CD4-positive, alpha-beta T cell treated with Interleukin-1 beta for 1 hour (primary cell): ENCODE results near the gene MYO1D.
A peak's percentile ranks its signal among the peaks of the same experiment; 100 is the strongest.
"Not testable (repeated sequence)": the region's sequence is repeated elsewhere in the genome, so short reads cannot be mapped to it uniquely, and the experiment has no call there.

ENCODE experiments used
- DNase-seq, 2 donors: peaks; one replicate each; pipeline ENCODE4 v3.0.0-alpha.2; 2020 to 2022

Gene MYO1D

GRCh38 chr17:32887410-32887809, 10.5 kb upstream of the MYO1D start:
- not testable (repeated sequence) for DNase-seq

DNA sequence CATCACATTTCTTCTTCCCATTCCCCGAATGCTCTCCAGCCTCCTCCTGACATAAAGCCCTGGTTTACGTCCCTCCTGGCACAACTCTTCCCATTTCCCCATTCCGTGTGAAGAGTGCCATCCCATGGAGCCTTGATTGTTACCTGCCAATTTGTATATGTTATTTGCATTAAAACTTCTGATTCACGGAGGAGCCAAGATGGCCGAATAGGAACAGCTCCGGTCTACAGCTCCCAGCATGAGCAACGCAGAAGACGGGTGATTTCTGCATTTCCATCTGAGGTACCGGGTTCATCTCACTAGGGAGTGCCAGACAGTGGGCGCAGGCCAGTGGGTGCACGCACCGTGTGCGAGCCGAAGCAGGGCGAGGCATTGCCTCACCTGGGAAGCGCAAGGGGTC, 10.0 kb upstream of the MYO1D start:
- not testable (repeated sequence) for DNase-seq

- DNase-seq = no peak
These were observed 5.8 kb upstream of the MYO1D start for GRCh38 chr17:32882734-32883133.

DNA sequence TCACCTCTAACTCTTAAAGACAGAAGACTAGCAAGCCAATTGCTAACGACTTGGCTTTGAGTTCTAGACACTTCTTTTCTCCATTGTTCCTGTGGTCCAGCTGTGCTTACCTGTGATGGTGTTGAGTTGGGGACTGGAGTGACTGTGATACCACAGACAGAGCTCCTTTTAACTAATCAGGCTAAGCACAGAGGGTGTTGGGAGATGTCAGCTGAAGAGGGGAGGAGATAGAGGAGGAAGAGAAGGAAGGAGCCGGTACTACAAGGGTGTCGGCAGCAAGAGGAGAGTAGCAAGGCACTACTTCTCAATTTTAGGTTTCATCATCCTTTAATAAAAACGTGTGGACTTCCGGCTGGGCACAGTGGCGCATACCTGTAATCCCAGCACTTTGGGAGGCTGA, 5.1 kb upstream of the MYO1D start:
- DNase-seq = no peak

DNA sequence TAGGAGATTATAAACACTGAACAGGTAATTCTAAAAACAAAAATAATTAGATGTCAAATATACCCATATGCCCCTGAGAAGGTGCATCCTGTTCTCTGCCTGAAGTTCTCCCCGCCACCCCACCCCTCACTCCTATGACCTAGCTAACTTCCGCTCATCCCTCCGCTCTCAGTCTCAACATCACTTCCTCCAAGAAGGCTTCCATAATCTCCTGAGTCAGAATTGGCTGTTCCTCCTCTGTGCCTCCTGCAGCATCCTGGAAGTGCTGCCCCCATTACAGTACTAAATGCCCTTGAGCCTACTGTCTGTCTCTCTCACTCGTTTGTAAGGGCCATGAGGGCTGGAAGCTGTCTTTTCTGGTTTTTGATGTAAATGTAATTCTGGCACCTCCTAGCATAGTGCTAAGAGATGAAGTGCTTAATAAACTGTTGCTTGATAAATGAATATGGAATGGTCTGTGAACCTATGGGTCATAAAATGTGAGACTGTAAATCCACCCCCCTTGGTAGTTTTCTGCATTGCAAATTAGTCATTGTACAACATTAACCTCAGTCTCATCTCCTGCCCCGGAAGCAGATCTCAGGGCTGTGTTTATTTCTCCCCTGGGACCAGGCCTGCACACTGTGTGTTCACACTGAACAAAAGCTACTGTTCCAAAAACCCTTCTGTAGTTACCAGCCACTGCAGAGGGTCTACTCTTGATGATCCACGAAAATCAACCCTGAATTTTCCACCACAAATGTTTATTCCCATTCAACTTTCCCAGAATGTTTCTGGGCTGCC, 3.9 kb upstream of the MYO1D start:
- no peak for DNase-seq

DNA sequence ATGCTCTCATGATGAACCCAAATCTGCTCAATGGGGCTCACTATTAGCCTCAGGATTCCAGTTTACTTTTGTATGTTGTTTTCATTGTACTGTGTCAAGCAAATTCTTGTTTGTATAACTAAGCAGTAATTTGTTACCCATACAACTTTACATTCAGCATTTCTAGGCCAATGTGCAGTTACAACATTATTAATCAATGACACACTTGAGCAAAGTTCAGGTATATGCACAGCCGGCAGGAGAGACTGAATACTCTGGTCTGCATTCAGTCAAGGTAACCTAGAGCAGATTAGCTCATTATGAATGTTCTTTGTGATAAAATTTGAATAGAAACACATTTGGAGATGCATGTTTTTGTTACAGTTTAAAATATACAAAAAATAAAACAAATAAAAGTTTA, 2.2 kb upstream of the MYO1D start:
- no peak for DNase-seq

DNA sequence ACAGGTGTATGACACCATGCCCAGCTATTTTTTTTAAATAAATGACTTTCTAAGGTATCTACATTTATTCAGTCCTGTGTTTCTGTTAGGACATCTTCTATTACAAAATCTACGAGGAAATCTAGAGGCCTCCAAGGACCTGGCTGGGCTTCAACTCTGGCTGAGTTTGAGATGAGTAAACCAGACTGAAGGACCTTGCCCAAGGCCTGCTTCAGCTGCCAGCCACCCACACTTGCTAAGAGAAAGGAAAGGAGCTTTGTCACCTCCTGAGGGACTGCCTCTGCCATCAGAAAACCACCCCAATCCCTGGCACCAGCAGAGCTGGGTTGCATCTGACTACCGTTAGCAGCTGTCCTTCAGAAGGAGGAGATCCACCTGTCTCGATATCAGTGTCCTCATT, 1.3 kb upstream of the MYO1D start:
- no peak for DNase-seq

DNA sequence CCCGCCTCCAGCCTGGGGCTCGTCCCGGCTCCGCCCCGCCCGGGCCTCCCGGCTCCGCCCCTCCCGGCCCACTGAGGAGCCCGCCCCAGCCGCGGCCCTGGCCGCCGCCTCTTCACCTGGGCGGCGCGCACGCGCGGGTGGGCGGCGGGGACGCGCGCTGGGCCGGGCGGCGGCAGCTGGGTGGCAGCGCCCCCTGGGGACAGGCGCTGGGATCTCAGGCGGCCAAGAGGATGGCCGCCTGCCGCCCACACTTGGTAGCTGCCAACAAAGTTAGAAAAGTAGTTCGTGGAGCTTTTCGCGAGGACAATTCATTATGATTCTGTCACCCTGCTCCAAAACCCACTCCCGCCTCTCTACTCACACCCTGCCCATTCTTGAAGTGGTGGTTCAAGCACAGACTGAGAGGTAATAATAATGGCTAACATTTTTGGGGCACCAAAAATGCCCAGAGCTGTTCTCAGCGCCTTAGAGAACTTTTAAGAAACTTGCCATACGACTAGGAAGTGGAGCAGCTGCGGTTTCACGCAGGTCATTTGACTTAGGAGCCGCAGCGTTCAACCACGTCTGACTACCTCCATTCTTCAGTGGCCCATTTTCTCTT, 340 bp upstream of the MYO1D start:
- peak; percentile 93 to 94 for DNase-seq

GRCh38 chr17:32875923-32876416, 954 bp downstream of the MYO1D start:
- no peak for DNase-seq

DNA sequence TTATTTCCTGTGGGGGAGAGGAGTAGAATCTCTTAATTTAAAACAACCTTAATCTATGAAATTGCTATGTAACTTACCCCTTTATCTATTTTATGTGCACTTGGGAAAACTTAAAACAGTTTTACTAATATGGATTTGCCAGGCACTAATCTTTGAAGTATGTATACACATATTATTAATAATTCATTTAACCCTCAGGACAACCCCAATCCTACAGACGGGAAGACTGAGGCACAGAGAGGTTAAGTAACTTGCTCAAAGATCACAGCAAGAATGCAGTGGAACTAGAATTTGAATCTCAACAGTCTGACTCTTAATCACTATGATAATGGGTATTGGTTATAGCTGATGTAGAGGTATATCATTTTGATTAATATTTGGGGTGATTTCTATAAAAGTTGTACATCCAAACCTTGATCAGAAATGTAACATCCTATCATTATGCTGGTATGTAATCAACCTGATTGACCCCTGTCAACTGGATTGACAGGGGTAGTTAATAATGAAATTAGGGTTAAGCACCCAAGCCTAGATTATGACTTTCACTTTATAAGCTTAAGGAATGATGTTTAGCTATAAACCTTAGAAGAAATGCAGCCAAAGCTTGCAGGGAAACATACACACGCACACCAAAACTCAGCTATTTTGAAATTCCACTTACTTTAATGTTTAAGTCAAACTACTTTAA, 1.6 kb downstream of the MYO1D start:
- DNase-seq = no peak

GRCh38 chr17:32873114-32873513, 3.8 kb downstream of the MYO1D start:
- DNase-seq = no peak

- peak in 1 of 2 donors; percentile 14 for DNase-seq
These were observed 5.2 kb downstream of the MYO1D start for GRCh38 chr17:32871746-32872145.

- no peak for DNase-seq
These were observed 6.0 kb downstream of the MYO1D start for GRCh38 chr17:32870969-32871368.

- DNase-seq = no peak
These were observed 6.8 kb downstream of the MYO1D start for GRCh38 chr17:32870027-32870670.

- no peak for DNase-seq
These were observed 7.4 kb downstream of the MYO1D start for GRCh38 chr17:32869345-32870026.

DNA sequence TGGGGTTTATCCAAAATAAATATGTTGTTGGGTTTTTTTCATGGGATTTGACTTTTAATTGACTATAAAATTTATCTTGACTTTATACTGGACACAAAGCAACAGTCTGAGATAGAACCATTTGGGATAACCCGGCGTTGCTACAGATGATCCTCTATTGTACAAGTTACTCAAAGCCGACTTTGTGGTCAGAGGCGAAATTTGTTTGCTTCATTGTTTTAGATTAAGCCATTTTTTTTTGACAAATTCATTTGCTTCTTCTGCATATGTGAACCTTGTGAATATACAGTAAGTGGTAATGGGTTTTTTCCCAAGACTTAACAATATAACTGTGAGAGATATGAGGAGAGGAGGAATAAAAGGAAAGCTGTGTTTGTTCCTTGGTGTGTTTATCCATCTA, 11.8 kb downstream of the MYO1D start:
- DNase-seq = no peak

GRCh38 chr17:32863559-32863958, 13.4 kb downstream of the MYO1D start:
- no peak for DNase-seq

DNA sequence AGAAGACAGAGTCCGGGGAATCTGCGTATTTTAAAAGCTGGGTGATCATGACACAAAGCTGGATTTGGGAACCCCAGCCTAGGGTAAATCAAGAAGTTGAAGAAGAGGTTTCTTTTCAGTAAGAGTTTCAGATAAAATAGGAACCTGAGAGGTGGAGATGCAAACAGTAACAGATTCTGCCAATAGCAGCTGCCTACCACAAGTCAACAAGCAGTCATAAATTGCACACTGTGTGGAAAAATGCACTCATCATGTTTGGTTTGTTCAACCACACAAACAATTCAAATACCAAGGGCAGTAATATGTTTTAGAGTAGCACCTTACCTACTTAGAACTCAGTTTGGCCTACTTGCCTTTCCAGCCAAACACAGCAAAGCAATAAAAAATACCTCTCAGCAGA, 14.0 kb downstream of the MYO1D start:
- no peak for DNase-seq

- no peak for DNase-seq
These were observed 14.9 kb downstream of the MYO1D start for GRCh38 chr17:32861981-32862380.

DNA sequence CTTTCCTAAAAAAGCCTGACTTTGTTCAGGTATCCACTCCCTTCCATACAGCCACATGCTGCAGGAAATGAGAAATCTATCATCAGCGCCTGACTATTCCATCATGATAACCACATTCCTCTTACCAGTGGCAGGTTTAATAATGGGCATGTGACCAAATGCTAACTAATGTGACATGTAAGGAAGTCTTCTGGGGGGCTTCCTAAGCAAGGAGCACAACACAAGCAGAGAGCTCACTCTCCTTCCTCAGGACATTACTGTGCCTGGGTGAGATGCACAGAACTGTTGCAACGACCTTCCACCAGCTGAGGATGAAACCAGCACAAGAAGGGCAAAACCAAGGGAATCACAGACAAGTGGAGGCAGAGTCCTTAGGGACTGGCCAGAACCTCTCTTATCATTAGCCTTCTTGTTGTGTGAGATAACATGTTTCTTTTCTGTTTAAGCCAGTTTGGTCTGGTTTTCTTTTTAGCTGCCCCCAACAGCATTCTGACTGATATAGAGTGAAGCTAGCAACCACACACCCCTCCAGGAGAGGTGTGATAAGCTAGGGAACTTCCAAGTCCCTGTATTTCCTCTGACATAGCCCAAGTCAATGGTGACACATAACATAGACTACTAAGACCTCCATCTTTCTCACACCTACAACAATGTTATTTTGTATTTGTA, 16.9 kb downstream of the MYO1D start:
- DNase-seq = no peak

- DNase-seq = no peak
These were observed 21.3 kb downstream of the MYO1D start for GRCh38 chr17:32855620-32856019.

GRCh38 chr17:32854832-32855389, 22.0 kb downstream of the MYO1D start:
- DNase-seq = no peak
